Adrenal gland (tissue), 12 donors: Measurements from ENCODE around the gene C1QL1. TPM values are rescaled to one million over a fixed set of nuclear protein-coding genes. Genes with fewer than 3 reads are reported as not detected.

ENCODE experiments used
- DNase-seq, 7 donors: peaks; one replicate each; pipeline ENCODE4 v3.0.0-alpha.2; 2019 to 2020
- H3K27ac ChIP-seq, 5 donors: fragments of 200-600 bp; sonication (generic) in 4 of 5; 1 replicate in 3 of 5; 2 replicates in 2 of 5; pipeline versions ENCODE4 v1.5.1 to v1.8.0; 2016 to 2020; ENCODE audit warnings: mild to moderate bottlenecking in 1 of 5
- H3K27me3 ChIP-seq: fragments of 200-600 bp; 2 replicates; pipeline ENCODE4 v1.8.0; 2021
- H3K36me3 ChIP-seq, 2 donors: fragments of 200-600 bp; replicated peaks in 1 of 2; 1 replicate in 1 of 2; 2 replicates in 1 of 2; pipeline versions ENCODE4 v1.5.1 to v1.8.0; 2018 to 2022
- H3K4me1 ChIP-seq, 2 donors: fragments of 200-600 bp; replicated peaks in 1 of 2; 1 replicate in 1 of 2; 2 replicates in 1 of 2; pipeline versions ENCODE4 v1.5.1 to v1.8.0; 2018 to 2021
- H3K4me3 ChIP-seq, 4 donors: fragments of 200-600 bp; sonication (generic) in 3 of 4; one replicate each; pipeline ENCODE4 v1.5.1; 2016 to 2018
- H3K9me3 ChIP-seq, 3 donors: fragments of 200-600 bp; sonication (generic) in 1 of 3; replicated peaks in 1 of 3; 1 replicate in 2 of 3; 2 replicates in 1 of 3; pipeline versions ENCODE4 v1.5.1 to v1.8.0; 2016 to 2021
- CTCF ChIP-seq, 6 experiments: fragments of 450-650 bp in 4 of 6; fragments of 200-600 bp in 2 of 6; sonication (generic) in 1 of 6; IDR thresholded peaks; 1 replicate in 5 of 6; 2 replicates in 1 of 6; pipeline versions ENCODE4 v1.5.1 to v1.8.0; 2016 to 2021; ENCODE audit warnings: antibody characterized with exemption in 6 of 6, mild to moderate bottlenecking in 2 of 6, moderate library complexity in 1 of 6
- POLR2A ChIP-seq, 2 donors: fragments of 450-650 bp; IDR thresholded peaks; one replicate each; pipeline ENCODE4 v1.6.1; 2017; ENCODE audit warnings: antibody characterized with exemption in 2 of 2, mild to moderate bottlenecking in 2 of 2, moderate library complexity in 1 of 2
- WGBS, 4 donors: extraction: QIAGEN DNeasy Blood & Tissue Kit in 2 of 4; methylation state at CpG; one replicate each; pipeline versions ENCODE4 v1.1.5 to v1.1.7; 2013 to 2017; 5-methylcytosine and 5-hydroxymethylcytosine counted together
- intact Hi-C, 2 donors: fragments of 100-400 bp; cut with DNase I; formaldehyde crosslinking; loops; one replicate each; pipeline versions ENCODE4 v1.14.1 to v1.15.0; 2022 to 2023
- polyA plus RNA-seq, 3 donors: library from polyadenylated mRNA; stranded (reverse); fragments of 200-250 nt in 2 of 3; fragments of 350-450 nt in 1 of 3; fragmentation: Illumina TruSeq in 1 of 3; extraction: RNeasy Lipid Tissue Mini Kit (QIAGEN cat#74804) in 1 of 3; gene quantifications; one replicate each; pipeline ENCODE4 v1.2.3, GENCODE V29; 2013 to 2014
- total RNA-seq, 9 donors: library from RNA; depleted of rRNA in 4 of 9; stranded (reverse); fragments of >200 nt in 4 of 9; fragments of 120-200 nt in 1 of 9; fragmentation: NEBNext Ultra II Directional in 1 of 9; extraction: Animal tissue kit (Norgen Biotek cat#: 25700) in 1 of 9; gene quantifications; one replicate each; pipeline versions ENCODE4 v1.1.0 to v1.2.4, GENCODE V29; 2013 to 2023
- donor health status: healthy with polysubstance abuse.
- donor health status: Bipolar disorder and iron deficiency.
- donor health status: DM: yes; HTN: yes; CAD: no.
- donor health status: DM: no; HTN: no; CAD: no.
- donor health status: DM: no; HTN: no; CAD: no.
- donor health status: DM: yes; HTN: yes; CAD: no.

The C1QL1 gene
- total and polyA plus RNA-seq, 12 donors, result 0.27 to 3.3 (median 1.1) TPM; not detected in 4

- no peak for TF ChIP-seq CTCF (IDR thresholded peaks at IDR 0.05)
- TF ChIP-seq POLR2A (IDR thresholded peaks at IDR 0.05), result no peak
Measured at GRCh38 chr17:44917456-44917855, 50.6 kb downstream of the C1QL1 start.

GRCh38 chr17:44916781-44917241 is 51.3 kb downstream of the C1QL1 start:
- intact Hi-C loops, result loop anchor here in 1 of 2 donors (10.0 kb wide), 1 partner anchor 188 kb away; no protein-coding TSS in a partner anchor
- H3K9me3 ChIP-seq, result no peaks in the 10 kb centered on the region
- peaks cover 9 to 18% of the 10 kb centered on the region in 2 donors for H3K4me1 ChIP-seq
- no peaks in the 10 kb centered on the region for H3K27me3 ChIP-seq
- peak overlapping the region in 3 of 5 donors; percentile 8 to 78 (median 22) for H3K27ac ChIP-seq
- TF ChIP-seq CTCF (IDR thresholded peaks at IDR 0.05) (no peak), POLR2A (IDR thresholded peaks at IDR 0.05) (no peak)
- WGBS, 4 donors, result 44 to 59% (median 50%) methylated on average over 9 to 10 of the region's 10 CpGs
- no peaks in the 10 kb centered on the region for H3K36me3 ChIP-seq
- peak; percentile 78 to 85 (median 83) for DNase-seq
- no peak overlapping the region for H3K4me3 ChIP-seq

More at GRCh38 chr17:44917456-44917855, 50.6 kb downstream of the C1QL1 start:
- peaks cover 9 to 18% of the 10 kb centered on the region in 2 donors for H3K4me1 ChIP-seq
- H3K36me3 ChIP-seq, result no peaks in the 10 kb centered on the region
- WGBS, 4 donors, result 85 to 94% (median 90%) methylated on average over 6 of the region's 6 CpGs
- no peak overlapping the region for H3K4me3 ChIP-seq
- H3K27ac ChIP-seq, result peak overlapping the region in 1 of 5 donors; percentile 34
- H3K9me3 ChIP-seq, result no peaks in the 10 kb centered on the region
- intact Hi-C loops, result loop anchor here in 1 of 2 donors (10.0 kb wide), 1 partner anchor 187 kb away; no protein-coding TSS in a partner anchor
- no peaks in the 10 kb centered on the region for H3K27me3 ChIP-seq
- peak in 1 of 7 donors; percentile 5 for DNase-seq

GRCh38 chr17:44915862-44916780 is 52.0 kb downstream of the C1QL1 start:
- no peak overlapping the region for H3K4me3 ChIP-seq
- no peaks in the 10 kb centered on the region for H3K27me3 ChIP-seq
- H3K27ac ChIP-seq, result peak overlapping the region in 3 of 5 donors; percentile 8 to 78 (median 22)
- 61 to 76% (median 71%) methylated on average over 11 of the region's 11 CpGs for WGBS, 4 donors
- intact Hi-C loops, result loop anchor here in 1 of 2 donors (10.0 kb wide), 1 partner anchor 189 kb away; no protein-coding TSS in a partner anchor
- H3K9me3 ChIP-seq, result no peaks in the 10 kb centered on the region
- DNase-seq, result peak in 4 of 7 donors; percentile 18 to 29 (median 26)
- H3K4me1 ChIP-seq, result peaks cover 9 to 24% of the 10 kb centered on the region in 2 donors
- TF ChIP-seq POLR2A (IDR thresholded peaks at IDR 0.05), result no peak
- TF ChIP-seq CTCF (IDR thresholded peaks at IDR 0.05), result no peak
- no peaks in the 10 kb centered on the region for H3K36me3 ChIP-seq

- no peaks in the 10 kb centered on the region for H3K27me3 ChIP-seq
- peak in 1 of 7 donors; percentile 18 for DNase-seq
- TF ChIP-seq POLR2A (IDR thresholded peaks at IDR 0.05) (no peak), CTCF (IDR thresholded peaks at IDR 0.05) (no peak)
- 67 to 91% (median 86%) methylated on average over 1 to 17 of the region's 17 CpGs for WGBS, 4 donors
- no peak within 1 kb of the TSS for H3K4me3 ChIP-seq
- H3K27ac ChIP-seq, result peak within 1 kb of the TSS in 3 of 5 donors; percentile 8 to 78 (median 22)
- intact Hi-C loops, result loop anchor here in 1 of 2 donors (10.0 kb wide), 1 partner anchor 189 kb away; no protein-coding TSS in a partner anchor
- H3K36me3 ChIP-seq, result no peaks in the 10 kb centered on the region
- H3K4me1 ChIP-seq, result peaks cover 9 to 27% of the 10 kb centered on the region in 2 donors
- H3K9me3 ChIP-seq, result no peaks in the 10 kb centered on the region
Measured at GRCh38 chr17:44915321-44915726, 52.8 kb downstream of the C1QL1 start, which contains the start of gene GFAP. TSS of gene GFAP (minus strand) at chr17:44915500. CDS start at chr17:44915486, 14 bp downstream.
